A673 (cell line): ENCODE measurements around the gene SETD3.

Experiments used
- CTCF ChIP-seq: fragments of 300-800, 200-600 bp; sonication (generic); conservative IDR thresholded peaks from 2 replicates; pipeline ENCODE4 v1.5.1; 2017; ENCODE audit warnings: low read depth, mild to moderate bottlenecking, antibody characterized with exemption, low read length, moderate library complexity, mixed read lengths
- EZH2 ChIP-seq: fragments of 200-600 bp; sonication (generic); IDR thresholded peaks from 2 replicates; pipeline ENCODE4 v1.6.1; 2017; ENCODE audit warnings: borderline replicate concordance, low read depth, mild to moderate bottlenecking, mixed read lengths, antibody characterized with exemption, low read length; ENCODE audit not compliant: poor library complexity, severe bottlenecking

DNA sequence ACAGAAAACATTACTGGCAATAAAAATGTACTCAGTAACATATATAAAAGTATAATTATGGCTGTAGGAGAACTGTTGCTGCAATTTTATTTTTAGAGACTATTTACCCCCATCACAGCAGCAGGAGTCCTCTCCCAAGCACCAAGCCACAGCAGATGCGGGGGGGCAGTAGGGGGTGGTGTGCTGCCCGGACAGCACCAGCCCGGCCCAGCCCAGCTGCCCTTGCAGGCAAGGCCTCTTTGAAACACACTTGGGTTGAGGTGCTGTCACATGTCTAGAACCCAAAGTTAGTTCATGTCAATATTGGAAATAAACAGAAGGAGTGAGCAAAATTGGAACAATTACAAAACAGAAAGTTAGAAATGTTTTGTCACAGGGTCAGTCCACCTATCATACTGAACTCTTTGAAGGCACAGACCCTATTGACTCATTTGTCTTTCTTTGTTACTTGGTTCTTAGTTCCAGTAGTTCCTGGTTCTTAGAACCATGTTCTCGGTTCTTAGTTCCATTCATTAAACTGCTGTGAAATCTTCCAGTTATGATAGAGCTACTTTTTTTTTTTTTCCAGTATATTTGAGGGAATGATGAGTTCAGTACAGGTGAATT, 23.3 kb upstream of the SETD3 start:
- no peak for TF ChIP-seq CTCF
- no peak for TF ChIP-seq EZH2
